HG03196 (cell line): Measurements from ENCODE around the gene BABAM1.
A peak's percentile ranks its signal among the peaks of the same experiment; 100 is the strongest.

Experiments
- ATAC-seq: cut with Tn5 transposase; IDR thresholded peaks from one replicate; pipeline ENCODE4 v1.9.1; 2021; ENCODE audit not compliant: unreplicated experiment

The BABAM1 gene

DNA sequence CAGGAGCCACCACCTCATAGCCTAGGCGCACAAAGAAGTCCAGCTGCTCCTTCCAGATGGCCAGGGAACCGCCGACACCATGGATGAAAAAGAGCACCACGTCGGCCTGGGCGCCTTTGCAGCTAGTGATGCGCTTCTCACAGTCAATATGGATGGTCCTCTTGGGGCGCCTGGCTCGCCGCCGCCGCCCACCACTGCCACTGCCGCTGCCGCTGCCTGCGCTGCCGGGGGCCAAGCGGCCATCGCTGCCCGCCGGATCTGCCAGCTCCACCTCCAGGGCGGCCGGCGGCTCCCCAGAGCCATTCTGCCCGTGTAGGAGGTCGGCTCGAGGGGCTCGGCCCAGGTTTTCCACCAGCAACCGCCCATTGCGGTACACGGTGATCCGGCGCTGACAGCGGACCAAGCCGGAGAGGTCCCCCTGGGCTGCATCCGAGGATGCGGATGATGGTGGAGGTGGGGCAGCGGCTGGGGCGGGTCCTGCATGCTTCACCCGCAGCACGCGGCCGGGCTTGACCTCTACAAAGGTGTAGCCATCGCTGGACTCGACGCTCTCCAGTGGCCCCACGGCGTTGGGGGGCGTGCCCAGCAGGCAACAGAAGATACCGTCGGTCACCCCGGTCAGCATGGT, 33.9 kb downstream of the BABAM1 start:
- ATAC-seq = no peak

DNA sequence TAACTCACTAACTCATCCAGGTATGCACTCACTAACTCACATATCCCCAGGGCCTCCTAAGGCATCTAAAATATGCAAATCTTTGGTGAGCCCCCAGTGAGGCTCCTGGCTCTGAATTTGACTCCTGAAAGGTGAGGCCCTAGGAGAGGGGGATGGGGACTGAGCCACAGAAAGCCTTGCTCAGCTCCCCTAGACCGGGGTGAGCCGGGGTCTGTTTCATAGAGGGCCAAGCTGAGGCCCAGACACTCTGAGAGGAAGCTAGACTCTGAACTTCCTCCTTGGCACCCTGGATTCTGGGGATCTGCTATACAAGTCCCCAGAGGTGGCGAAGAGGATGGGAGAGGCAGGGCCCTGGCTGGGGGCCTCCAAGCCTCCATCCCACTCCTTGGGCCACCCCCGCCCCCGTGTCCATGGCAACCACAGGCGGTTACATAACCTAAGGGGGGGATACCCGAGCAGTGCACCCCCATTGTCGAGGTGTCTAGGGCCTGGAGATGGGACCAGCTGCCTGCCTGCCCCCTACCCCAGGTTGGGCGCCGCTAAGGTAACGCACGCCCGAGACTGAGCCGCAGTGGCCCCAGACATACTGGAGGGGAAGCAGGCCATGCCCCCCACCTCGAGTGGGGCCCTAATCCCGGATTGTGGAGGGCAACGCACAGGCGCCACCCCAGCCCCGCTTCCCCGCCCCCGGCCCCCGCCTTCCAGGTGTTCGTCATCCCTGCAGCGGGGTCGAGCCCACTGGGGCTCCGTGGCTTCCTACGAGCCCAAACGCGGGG, 35.3 kb downstream of the BABAM1 start:
- no peak for ATAC-seq

- ATAC-seq = peak; percentile 44
Measured at GRCh38 chr19:17303167-17303939, 36.1 kb downstream of the BABAM1 start, which contains the start of gene ABHD8. Gene ABHD8, minus strand, starts transcription at chr19:17303425. Its CDS starts 1,809 bp downstream, at chr19:17301616.

DNA sequence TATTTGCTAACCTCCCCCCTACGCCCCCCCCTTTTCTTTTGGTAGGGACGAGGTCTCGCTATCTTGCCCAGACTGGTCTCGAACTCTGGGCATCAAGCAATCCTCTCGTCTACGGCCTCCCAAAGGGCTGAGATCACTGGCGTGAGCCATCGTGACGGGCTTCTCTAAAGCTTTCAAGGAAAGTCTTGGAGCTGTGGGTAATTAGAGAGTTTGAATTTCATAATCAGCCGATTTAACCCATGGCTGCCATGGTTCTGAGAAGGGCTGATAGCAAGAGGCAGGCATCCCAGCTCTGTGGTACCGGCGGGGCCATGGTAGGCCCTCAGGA, 36.7 kb downstream of the BABAM1 start:
- no peak for ATAC-seq

DNA sequence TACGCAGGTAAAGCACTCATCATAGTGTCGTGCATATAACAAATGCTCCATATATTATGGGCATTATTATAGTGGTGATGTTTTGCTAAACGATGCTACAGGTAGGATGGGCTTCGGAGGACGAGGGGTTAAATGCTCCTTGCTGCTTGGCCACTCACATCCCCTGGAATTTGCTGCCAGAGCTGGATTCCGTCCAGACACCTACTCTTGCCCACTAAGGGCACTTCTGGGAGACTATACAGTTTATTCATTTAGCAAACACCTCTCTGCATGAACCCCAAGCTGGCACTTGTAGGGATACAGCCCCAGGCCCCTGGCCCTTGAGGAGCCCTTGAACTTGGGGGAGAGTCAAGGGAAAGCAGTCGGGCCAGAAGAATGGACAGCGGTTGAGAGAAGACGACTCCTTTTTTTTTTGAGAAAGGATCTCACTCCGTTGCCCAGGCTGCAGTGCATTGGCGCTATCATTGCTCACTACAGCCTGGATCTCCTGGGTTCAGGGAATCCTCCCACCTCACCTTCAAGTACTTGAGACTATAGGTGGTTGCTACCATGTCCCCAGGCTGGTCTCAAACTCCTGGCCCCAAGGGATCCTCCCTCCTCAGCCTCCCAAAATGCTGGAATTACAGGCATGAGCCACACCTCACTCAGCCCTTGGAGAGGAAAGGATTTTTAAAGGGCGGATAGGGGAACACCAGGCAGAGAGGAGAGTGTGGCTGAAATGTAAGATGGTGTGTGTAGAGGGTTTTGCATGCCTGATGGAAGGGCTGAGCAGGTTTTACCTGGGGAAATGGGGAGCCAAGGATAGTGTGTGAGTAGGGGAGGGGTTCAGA, 37.4 kb downstream of the BABAM1 start:
- ATAC-seq = no peak

DNA sequence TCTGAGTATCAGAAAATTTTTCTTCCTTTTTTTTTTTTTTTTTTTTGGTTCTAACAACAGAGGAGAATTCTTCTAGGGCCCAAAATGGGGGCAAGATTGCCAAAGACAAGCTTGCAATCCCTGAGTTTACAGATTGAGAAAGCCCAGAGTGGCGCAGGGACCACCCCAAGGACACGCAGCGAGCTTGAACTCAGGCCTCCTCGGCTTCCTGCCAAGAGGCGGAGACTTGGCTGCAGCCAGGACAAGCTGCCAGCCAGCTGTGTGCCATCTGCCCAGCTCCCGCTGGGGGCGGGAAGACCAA, 37.9 kb downstream of the BABAM1 start:
- ATAC-seq = no peak

DNA sequence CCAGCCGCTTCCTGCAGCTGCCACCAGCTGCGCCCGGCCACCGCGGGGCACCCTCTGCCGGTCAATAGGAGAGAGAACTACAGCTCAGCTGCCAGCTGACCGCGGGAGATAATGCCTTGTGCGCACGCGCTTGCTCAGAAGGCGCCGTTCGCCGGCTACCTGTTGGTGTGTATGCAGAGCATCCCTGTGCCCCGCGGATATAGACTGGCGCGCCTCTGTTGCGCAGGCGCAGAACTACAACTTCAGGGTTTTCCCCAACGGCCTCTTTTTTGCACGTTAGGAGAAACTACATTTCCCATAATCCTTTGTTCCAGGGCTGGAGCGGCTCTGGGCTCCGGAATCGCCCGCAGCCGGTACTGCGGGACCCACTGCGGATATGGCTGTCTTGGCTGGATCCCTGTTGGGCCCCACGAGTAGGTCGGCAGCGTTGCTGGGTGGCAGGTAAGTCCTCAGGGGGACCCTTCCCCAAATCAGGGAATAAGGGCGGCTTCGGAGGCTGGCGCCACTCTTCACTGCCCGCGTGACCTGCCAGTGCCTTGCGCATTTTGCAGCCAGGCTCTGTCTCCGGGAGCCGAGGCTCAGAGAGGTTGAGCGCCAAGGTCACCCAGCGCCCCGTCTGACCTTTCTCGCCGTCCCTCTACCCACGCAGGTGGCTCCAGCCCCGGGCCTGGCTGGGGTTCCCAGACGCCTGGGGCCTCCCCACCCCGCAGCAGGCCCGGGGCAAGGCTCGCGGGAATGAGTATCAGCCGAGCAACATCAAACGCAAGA, 38.5 kb downstream of the BABAM1 start, which contains the start of gene MRPL34:
Gene MRPL34 (plus strand): TSS at position 356 of the 768 bp plus-strand sequence. CDS start 21 bp downstream, at position 377.
- ATAC-seq = peak; percentile 70

GRCh38 chr19:17306285-17306714, 39.1 kb downstream of the BABAM1 start:
- peak; percentile 3 for ATAC-seq

DNA sequence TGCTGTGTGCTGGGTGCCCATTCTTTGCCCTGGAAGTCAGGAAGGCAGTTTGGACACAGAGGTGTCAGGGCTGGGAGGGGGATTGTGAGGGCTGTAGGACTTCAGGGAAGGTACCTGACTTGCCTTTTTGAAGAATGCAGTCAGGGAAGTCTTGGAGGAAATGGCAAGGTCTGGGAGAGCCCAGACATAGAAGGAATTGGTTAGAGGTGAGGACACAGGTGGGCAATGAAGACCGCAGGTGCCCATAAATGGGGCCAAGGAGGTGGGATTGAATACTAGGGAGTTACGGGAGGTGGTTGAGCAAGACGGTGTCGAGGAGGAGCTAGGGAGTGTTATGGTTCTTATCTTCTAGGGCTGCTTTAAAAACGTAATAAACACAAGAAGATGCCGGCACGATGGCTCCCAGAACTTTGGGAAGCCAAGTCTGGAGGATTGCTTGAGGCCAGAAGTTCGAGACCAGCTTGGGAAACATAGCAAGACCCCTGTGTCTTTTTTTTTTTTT, 40.7 kb downstream of the BABAM1 start:
- ATAC-seq = no peak

GRCh38 chr19:17309198-17309964, 42.1 kb downstream of the BABAM1 start, which contains the start of gene DDA1:
Gene DDA1, plus strand, starts transcription at chr19:17309563. Its CDS starts 92 bp downstream, at chr19:17309655.
- peak; percentile 41 for ATAC-seq

DNA sequence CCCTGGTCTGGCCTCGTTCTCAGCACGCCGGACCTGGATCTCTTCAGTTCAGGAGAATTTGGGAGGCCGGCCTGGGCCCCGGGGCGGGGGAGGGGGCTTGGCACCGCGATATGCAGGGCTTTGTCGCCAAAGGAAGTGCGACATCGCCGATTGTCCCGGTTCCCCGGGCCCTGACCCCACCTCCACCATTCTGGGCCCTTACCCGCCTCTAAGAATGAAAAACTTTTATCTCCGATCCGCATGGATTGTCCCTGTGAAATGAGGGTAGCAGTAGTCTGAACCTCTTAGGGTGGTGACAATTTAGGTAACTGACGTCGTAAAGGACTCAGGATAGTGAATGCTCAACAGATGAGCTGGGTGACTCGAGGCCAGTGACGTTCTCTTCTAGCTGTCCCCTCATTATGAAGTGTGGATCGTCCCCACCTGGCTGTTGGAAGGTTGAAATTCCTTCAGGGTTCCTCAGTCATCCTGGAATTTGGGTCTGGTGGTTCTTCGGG, 42.8 kb downstream of the BABAM1 start:
- no peak for ATAC-seq

DNA sequence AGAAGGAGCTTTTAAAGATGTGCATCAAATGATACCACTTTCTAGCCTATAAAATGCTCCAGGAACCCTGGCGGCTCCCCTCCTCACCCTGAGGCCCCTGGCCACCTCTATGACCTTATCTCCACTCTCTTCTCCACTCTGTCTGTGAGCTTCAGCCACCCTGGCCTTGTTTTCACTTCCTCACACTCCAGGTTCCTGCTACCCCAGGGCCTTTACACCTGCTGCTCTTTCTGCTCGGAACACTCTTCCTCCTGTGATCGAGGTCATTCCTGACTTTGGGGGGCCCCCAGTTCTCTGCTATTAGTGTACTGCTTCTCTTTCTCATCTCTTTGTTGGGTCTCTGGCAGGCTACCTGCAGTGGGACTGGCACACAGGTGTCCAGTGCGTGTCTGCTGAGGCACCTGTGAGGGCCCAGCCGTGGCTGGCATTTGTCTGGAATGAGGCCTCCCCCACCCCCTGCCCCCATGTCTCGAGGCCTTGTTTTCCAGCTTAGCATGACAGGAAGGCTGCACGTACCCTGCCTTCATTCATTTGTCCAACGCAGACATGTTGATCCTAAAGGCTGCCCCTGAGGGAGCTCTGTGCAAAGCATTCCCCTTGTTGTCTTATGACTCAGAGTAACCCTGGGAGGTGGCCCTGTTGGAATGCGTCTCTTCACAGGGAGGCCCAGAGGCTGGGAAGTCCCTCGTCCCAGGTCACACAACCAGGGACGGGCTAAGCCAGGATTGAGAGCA, 44.4 kb downstream of the BABAM1 start:
- ATAC-seq = no peak

DNA sequence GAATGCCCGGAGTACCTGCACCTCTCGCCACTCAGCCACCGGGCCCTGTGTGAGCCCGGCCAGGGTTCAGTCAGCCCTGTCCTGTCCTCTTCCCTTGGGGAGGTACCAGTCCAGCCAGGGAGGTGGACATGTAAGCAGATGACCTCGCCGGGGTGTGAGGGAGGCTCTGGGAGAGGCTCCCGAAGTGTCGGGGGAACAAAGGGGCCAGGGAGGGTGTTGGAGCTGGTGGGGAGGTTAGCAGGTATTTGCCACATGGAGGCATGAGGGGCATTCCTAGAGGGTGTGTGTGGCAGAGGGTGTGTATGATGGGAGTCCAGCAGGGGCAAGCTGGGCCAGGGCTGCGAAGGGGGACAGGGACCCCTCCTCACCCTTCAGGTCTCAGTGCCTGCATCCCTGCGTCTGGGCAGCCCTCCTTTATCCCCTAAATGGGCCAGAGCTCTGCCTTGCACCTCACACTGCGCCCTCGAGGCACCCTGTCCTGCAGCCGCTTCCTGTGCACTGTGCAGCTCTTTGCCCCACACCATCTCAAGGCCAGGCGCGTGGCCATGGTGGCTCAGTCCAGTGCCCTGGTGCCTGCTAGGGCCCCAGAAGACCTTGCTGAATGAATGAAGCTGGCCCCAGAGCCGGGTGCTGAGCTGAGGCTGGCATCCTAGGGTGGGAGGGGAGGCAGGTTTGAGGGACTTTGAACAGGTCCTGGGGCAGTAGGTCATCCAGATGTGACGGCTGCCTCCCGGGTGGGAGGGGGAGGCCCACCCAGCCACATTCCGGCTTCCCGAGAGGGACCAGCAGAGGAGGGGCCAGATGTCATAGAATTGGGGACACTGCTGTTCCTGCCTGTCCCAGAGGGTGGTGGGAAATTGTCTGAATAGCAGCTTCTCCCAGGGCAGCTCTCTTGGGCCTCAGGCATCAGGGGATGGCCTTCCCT, 45.2 kb downstream of the BABAM1 start:
- ATAC-seq = no peak

DNA sequence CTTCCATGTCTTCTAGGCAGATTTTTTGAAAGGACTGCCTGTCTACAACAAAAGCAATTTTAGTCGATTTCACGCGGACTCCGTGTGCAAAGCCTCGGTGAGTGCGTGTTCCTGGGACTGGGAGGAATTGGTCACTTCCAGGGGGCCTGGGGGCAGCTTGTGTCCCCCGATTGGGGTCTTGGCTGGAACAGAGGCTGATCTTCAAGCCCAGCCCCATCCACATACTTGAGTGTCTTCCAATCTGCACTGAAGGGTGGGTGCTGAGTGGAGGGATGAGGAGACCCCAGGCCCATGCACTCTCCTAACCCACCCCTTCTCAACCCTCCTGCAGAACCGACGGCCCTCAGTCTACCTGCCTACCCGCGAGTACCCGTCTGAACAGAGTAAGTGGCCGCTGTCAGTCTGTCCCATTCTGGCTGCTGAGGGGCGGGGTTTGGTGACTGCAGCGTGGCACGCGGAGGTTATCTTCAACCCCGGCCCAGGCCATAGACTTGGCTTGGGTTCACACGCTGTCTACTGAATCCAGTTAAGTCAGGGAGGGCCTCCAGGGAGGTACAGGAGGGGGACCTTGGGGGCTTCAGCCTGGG, 46.9 kb downstream of the BABAM1 start:
- no peak for ATAC-seq

GRCh38 chr19:17318966-17319365, 51.7 kb downstream of the BABAM1 start:
- no peak for ATAC-seq

- ATAC-seq = no peak
Measured at GRCh38 chr19:17319473-17320238, 52.4 kb downstream of the BABAM1 start.
